Stimulated activated CD8-positive, alpha-beta memory T cell treated with anti-CD3 and anti-CD28 coated beads, Interleukin-2, amount 100 ng/mL, for 1 hour (primary cell): ENCODE results near the gene SIGLEC7.
"Not testable (repeated sequence)": the region's sequence is repeated elsewhere in the genome, so short reads cannot be mapped to it uniquely, and the experiment has no call there.

ENCODE experiments used
- DNase-seq, 2 donors: peaks; one replicate each; pipeline ENCODE4 v3.0.0-alpha.2; 2020; ENCODE audit warnings: low read depth in 2 of 2

Gene SIGLEC7

GRCh38 chr19:51139299-51140014 lies 2.6 kb upstream of the SIGLEC7 start:
- no peak for DNase-seq

- no peak for DNase-seq
These were observed 1.7 kb upstream of the SIGLEC7 start for GRCh38 chr19:51140441-51140840.

- DNase-seq = no peak
These were observed 920 bp upstream of the SIGLEC7 start for GRCh38 chr19:51141181-51141580.

- not testable (repeated sequence) for DNase-seq
These were observed 841 bp downstream of the SIGLEC7 start for GRCh38 chr19:51142809-51143475.

- DNase-seq = no peak
These were observed 1.4 kb downstream of the SIGLEC7 start for GRCh38 chr19:51143486-51143885.

GRCh38 chr19:51144482-51145045 lies 2.5 kb downstream of the SIGLEC7 start:
- no peak for DNase-seq

GRCh38 chr19:51145916-51146493 lies 3.9 kb downstream of the SIGLEC7 start:
- no peak for DNase-seq

GRCh38 chr19:51146751-51147150 lies 4.7 kb downstream of the SIGLEC7 start:
- DNase-seq = no peak

- DNase-seq = no peak
These were observed 5.6 kb downstream of the SIGLEC7 start for GRCh38 chr19:51147663-51148062.

GRCh38 chr19:51148580-51148979 lies 6.5 kb downstream of the SIGLEC7 start:
- DNase-seq = no peak

GRCh38 chr19:51150627-51151026 lies 8.5 kb downstream of the SIGLEC7 start:
- DNase-seq = no peak

- DNase-seq = no peak
These were observed 14.6 kb downstream of the SIGLEC7 start for GRCh38 chr19:51156710-51157109.

GRCh38 chr19:51157265-51157664 lies 15.2 kb downstream of the SIGLEC7 start:
- DNase-seq = no peak

GRCh38 chr19:51158474-51159129 lies 16.5 kb downstream of the SIGLEC7 start:
- DNase-seq = peak; percentile 46 to 56

GRCh38 chr19:51159656-51160055 lies 17.6 kb downstream of the SIGLEC7 start:
- no peak for DNase-seq

- DNase-seq = no peak
These were observed 19.2 kb downstream of the SIGLEC7 start for GRCh38 chr19:51161266-51161665.

- DNase-seq = no peak
These were observed 19.9 kb downstream of the SIGLEC7 start for GRCh38 chr19:51161867-51162496.

GRCh38 chr19:51163257-51163656 lies 21.2 kb downstream of the SIGLEC7 start:
- no peak for DNase-seq

- no peak for DNase-seq
These were observed 22.1 kb downstream of the SIGLEC7 start for GRCh38 chr19:51164215-51164614.

- peak; percentile 9 to 19 for DNase-seq
These were observed 24.9 kb downstream of the SIGLEC7 start for GRCh38 chr19:51166846-51167490.
